Measurements from ENCODE around the gene GZF1.

Gene GZF1

DNA sequence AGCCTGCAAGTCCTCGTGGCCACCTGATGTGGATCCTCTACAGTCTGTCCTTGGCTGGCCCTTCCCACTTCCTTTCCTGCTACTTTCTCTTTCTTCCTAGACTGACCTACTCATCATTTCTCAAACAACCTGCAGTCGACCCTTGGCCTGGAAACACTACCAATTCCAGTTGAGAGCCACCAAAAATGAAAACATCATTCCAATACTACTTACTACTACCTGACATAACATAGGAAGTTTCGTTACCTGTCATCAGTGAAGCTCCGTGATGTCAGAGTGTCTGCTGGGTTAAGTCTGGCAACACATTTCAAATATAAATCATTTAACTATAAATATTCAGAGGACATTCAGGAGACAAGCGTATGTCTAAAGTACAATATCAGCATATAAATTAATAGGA lies 13.8 kb downstream of the GZF1 start:
- POLR2A ChIA-PET, result no interaction called here
- DNase-seq (ENCODE audit: low read depth, low spot score), result no peak
- CTCF ChIA-PET, result interaction anchor here (1.0 kb wide), 1 partner anchor 231 kb away, joined by 4 read pairs; no protein-coding TSS in a partner anchor
- no peak overlapping the region for H3K4me3 ChIP-seq (ENCODE audit: low read depth, low read length)
- TF ChIP-seq, protein P1, sequence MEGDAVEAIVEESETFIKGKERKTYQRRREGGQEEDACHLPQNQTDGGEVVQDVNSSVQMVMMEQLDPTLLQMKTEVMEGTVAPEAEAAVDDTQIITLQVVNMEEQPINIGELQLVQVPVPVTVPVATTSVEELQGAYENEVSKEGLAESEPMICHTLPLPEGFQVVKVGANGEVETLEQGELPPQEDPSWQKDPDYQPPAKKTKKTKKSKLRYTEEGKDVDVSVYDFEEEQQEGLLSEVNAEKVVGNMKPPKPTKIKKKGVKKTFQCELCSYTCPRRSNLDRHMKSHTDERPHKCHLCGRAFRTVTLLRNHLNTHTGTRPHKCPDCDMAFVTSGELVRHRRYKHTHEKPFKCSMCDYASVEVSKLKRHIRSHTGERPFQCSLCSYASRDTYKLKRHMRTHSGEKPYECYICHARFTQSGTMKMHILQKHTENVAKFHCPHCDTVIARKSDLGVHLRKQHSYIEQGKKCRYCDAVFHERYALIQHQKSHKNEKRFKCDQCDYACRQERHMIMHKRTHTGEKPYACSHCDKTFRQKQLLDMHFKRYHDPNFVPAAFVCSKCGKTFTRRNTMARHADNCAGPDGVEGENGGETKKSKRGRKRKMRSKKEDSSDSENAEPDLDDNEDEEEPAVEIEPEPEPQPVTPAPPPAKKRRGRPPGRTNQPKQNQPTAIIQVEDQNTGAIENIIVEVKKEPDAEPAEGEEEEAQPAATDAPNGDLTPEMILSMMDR (IDR thresholded peaks at IDR 0.05; ENCODE audit: insufficient read depth, low read length, missing control alignments), result no peak

- POLR2A ChIA-PET, result no interaction called here
- CTCF ChIA-PET, result no interaction called here
- no peak overlapping the region for H3K4me3 ChIP-seq (ENCODE audit: low read depth, low read length)
- TF ChIP-seq, protein P1 (IDR thresholded peaks at IDR 0.05; ENCODE audit: insufficient read depth, low read length, missing control alignments), result no peak
- DNase-seq (ENCODE audit: low read depth, low spot score), result no peak
These were observed 17.8 kb downstream of the GZF1 start for GRCh38 chr20:23379772-23380171.

DNA sequence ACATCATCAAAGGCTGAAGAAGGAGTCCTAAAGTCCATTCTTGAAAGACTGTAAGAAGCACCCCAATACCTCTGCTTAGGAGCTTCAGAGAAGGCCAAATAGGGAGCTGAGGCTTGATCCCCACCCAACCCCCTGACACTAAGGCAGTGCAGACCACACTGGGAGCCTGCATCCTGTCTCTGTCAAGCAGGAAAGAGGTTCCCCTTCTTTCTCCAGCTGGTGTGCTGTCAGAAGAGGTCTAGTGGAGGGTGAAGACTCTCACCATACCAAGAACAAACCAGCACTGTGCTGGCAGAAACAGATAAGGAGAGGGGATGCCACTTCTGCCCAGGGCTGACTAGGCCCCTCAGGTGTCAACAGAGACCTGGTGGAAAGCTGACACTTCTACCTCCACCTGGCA lies 19.9 kb downstream of the GZF1 start:
- POLR2A ChIA-PET, result no interaction called here
- CTCF ChIA-PET, result interaction anchor here (0.7 to 2.8 kb wide), 3 partner anchors 10 to 249 kb away, joined by 3 to 11 read pairs (median 3); no protein-coding TSS in a partner anchor
- H3K4me3 ChIP-seq (ENCODE audit: low read depth, low read length), result no peak overlapping the region
- TF ChIP-seq, protein P1 (IDR thresholded peaks at IDR 0.05; ENCODE audit: insufficient read depth, low read length, missing control alignments), result no peak
- DNase-seq (ENCODE audit: low read depth, low spot score), result no peak

- POLR2A ChIA-PET, result no interaction called here
- TF ChIP-seq, protein P1 (IDR thresholded peaks at IDR 0.05; ENCODE audit: insufficient read depth, low read length, missing control alignments), result no peak
- no peak for DNase-seq (ENCODE audit: low read depth, low spot score)
- CTCF ChIA-PET, result interaction anchor here (2.3 kb wide), 1 partner anchor 37 kb away, joined by 5 read pairs; the partner anchor contains the start of gene NXT1
- no peak overlapping the region for H3K4me3 ChIP-seq (ENCODE audit: low read depth, low read length)
These were observed 24.5 kb downstream of the GZF1 start for GRCh38 chr20:23386304-23387117.

- DNase-seq (ENCODE audit: low read depth, low spot score), result no peak
- TF ChIP-seq, protein P1 (IDR thresholded peaks at IDR 0.05; ENCODE audit: insufficient read depth, low read length, missing control alignments), result no peak
- H3K4me3 ChIP-seq (ENCODE audit: low read depth, low read length), result no peak overlapping the region
- ChIA-PET POLR2A (no interaction called here), CTCF (interaction anchor here (2.3 kb wide), 1 partner anchor 37 kb away, joined by 5 read pairs; the partner anchor contains the start of gene NXT1)
These were observed 25.1 kb downstream of the GZF1 start for GRCh38 chr20:23387118-23387443.

DNA sequence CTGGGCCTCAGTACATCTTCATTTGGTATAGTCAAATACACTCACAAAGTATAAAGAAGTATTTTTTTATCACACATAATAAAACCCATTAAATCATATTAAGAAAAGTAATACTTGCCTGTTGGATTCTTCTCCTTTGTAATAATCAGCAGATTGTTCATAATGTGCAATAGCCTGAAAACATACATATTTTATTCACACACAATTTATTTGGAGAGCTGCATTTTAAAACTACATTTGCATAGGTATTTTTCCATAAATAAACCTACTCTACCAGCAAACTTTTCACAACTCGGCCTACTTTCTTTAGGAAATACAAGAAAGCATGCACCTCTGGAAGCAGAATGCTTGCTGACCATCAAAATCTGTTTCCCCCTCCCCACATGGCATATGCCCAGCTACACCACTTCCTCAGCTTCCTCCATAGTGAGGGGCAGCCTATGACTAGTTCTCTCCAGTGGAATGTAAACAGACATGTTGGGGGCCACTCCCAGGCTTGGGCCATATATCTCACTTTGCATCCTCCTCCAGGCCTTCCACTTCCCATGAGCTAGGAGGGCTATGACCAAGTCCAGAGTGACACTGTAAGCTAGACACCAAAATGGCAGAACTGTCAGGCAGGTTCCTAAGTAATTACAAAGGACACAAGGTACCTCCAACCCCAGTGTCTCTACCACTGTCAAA lies 28.3 kb downstream of the GZF1 start:
- ChIA-PET POLR2A (no interaction called here), CTCF (no interaction called here)
- TF ChIP-seq, protein P1 (IDR thresholded peaks at IDR 0.05; ENCODE audit: insufficient read depth, low read length, missing control alignments), result no peak
- H3K4me3 ChIP-seq (ENCODE audit: low read depth, low read length), result no peak overlapping the region
- DNase-seq (ENCODE audit: low read depth, low spot score), result no peak
